ENCODE measurements around the gene SLC2A1. TPM values are rescaled to one million over a fixed set of nuclear protein-coding genes. Genes with fewer than 3 reads are reported as not detected.
"Not testable (repeated sequence)": the region's sequence is repeated elsewhere in the genome, so short reads cannot be mapped to it uniquely, and the experiment has no call there.

Gene SLC2A1
- total RNA-seq, 2 donors from 2014 or later = 25.0 to 51.5 TPM

DNA sequence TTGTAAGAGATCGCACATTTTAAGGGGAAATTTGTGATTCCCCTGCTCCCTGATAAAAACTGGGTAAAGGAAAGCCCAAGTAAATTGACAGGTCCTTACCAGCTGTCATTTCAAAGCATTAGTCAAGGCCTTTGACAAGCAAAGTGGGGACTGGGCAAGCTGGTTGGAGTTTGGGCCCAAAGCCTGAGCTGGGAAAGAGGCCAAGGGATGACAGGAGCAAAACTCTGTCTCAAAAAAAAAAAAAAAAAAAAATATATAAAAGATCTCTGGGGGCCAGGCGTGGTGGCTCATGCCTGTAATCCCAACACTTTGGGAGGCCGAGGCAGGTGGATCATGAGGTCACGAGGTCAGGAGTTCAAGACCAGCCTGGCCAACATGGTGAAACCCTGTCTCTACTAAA, 36.9 kb downstream of the SLC2A1 start:
- H3K36me3 ChIP-seq = peaks cover 3% of the 10 kb centered on the region
- H3K9me3 ChIP-seq = no peaks in the 10 kb centered on the region
- no peak for DNase-seq (ENCODE audit: low spot score)
- no peak overlapping the region for H3K27ac ChIP-seq
- H3K27me3 ChIP-seq = no peaks in the 10 kb centered on the region
- TF ChIP-seq, protein P1, sequence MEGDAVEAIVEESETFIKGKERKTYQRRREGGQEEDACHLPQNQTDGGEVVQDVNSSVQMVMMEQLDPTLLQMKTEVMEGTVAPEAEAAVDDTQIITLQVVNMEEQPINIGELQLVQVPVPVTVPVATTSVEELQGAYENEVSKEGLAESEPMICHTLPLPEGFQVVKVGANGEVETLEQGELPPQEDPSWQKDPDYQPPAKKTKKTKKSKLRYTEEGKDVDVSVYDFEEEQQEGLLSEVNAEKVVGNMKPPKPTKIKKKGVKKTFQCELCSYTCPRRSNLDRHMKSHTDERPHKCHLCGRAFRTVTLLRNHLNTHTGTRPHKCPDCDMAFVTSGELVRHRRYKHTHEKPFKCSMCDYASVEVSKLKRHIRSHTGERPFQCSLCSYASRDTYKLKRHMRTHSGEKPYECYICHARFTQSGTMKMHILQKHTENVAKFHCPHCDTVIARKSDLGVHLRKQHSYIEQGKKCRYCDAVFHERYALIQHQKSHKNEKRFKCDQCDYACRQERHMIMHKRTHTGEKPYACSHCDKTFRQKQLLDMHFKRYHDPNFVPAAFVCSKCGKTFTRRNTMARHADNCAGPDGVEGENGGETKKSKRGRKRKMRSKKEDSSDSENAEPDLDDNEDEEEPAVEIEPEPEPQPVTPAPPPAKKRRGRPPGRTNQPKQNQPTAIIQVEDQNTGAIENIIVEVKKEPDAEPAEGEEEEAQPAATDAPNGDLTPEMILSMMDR (IDR thresholded peaks at IDR 0.05) = no peak
- H3K4me3 ChIP-seq = no peak overlapping the region
- H3K4me1 ChIP-seq = peaks cover 0 to 6% of the 10 kb centered on the region in 2 donors

DNA sequence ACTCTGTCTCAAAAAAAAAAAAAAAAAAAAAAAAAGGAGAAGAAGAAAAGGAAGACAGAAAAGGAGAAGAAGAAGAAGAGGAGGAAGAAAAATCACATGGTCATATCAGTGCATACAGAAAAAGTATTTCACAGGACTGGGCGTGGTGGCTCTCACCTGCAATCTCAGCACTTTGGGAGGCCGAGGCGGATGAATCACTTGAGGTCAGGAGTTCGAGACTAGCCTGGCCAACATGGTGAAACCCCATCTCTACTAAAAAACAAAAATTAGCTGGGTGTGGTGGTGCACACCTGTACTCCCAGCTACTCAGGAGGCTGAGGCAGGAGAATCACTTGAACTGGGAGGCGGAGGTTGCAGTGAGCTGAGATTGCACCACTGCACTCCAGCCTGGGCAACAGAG, 39.0 kb downstream of the SLC2A1 start:
- DNase-seq (ENCODE audit: low spot score); H3K4me3 ChIP-seq; H3K36me3 ChIP-seq; H3K9me3 ChIP-seq; H3K4me1 ChIP-seq; H3K27ac ChIP-seq; H3K27me3 ChIP-seq: not testable (repeated sequence)

DNA sequence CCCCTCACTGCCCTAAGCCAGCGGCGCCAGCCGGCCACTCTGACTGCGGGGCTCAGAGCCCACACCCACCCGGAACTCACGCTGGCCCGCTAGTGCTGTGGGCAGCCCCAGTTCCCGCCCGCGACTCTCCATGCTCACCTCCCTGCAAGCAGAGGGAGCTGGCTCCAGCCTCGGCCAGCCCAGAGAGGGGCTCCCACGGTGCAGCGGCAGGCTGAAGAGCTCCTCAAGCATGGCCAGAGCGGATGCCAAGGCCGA, 41.5 kb downstream of the SLC2A1 start:
- Histone ChIP-seq H3K9me3 (peaks cover 0 to 6% of the 10 kb centered on the region in 2 donors), H3K27me3 (no peaks in the 10 kb centered on the region), H3K4me3 (no peak overlapping the region), H3K4me1 (no peaks in the 10 kb centered on the region), H3K27ac (no peak overlapping the region), H3K36me3 (no peaks in the 10 kb centered on the region)
- TF ChIP-seq, protein P1 (IDR thresholded peaks at IDR 0.05) = no peak
- no peak for DNase-seq (ENCODE audit: low spot score)

DNA sequence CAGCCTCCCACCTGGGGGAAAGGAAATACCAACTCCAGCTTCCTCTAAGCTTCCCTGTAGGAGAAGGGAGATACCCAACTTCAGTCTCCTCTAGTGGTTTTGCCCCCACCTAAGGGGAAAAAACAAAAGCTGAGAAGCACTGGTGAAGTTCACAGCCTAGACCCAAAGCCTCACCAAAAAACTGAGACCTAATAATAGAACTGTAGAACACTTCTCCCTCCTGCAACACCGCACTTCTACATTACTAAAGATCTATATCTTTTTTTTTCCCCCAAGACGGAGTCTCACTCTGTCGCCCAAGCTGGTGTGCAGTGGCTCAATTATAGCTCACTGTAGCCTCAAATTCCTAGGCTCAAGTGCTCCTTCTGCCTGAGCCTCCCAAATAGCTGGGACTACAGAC, 43.2 kb downstream of the SLC2A1 start:
- Histone ChIP-seq H3K9me3 (peaks cover 0 to 6% of the 10 kb centered on the region in 2 donors), H3K27ac (no peak overlapping the region), H3K27me3 (no peaks in the 10 kb centered on the region), H3K4me3 (no peak overlapping the region), H3K36me3 (no peaks in the 10 kb centered on the region), H3K4me1 (no peaks in the 10 kb centered on the region)
- TF ChIP-seq, protein P1 (IDR thresholded peaks at IDR 0.05) = no peak
- DNase-seq (ENCODE audit: low spot score) = no peak

DNA sequence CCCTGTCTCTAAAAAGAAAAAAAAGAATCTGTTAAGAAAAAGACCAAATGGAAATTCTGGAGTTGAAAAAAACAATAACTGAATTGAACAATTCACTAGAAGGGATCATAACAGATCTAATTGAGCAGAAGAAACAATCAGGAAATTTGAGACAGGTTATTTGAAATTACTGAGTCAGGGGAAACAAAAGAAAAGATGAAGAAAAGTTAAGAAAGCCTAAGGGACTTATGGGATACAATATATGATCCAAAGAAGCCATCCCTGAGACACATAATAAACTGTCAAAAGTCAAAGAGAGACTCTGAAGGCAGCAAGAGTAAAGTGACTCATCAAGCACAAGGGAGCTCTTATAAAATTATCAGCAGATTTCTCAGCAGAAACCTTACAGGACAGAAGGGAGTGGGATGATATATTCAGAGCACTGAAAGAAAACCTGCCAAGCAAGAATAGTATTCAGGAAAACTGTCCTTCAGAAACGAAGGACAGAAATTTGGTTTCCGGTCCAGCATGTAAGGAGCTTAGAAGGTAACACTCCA, 44.5 kb downstream of the SLC2A1 start:
- DNase-seq (ENCODE audit: low spot score) = no peak
- no peak overlapping the region for H3K4me3 ChIP-seq
- TF ChIP-seq, protein P1 (IDR thresholded peaks at IDR 0.05) = no peak
- H3K9me3 ChIP-seq = peaks cover 0 to 6% of the 10 kb centered on the region in 2 donors
- H3K27me3 ChIP-seq = no peaks in the 10 kb centered on the region
- no peaks in the 10 kb centered on the region for H3K4me1 ChIP-seq
- H3K36me3 ChIP-seq = no peaks in the 10 kb centered on the region
- H3K27ac ChIP-seq = no peak overlapping the region

DNA sequence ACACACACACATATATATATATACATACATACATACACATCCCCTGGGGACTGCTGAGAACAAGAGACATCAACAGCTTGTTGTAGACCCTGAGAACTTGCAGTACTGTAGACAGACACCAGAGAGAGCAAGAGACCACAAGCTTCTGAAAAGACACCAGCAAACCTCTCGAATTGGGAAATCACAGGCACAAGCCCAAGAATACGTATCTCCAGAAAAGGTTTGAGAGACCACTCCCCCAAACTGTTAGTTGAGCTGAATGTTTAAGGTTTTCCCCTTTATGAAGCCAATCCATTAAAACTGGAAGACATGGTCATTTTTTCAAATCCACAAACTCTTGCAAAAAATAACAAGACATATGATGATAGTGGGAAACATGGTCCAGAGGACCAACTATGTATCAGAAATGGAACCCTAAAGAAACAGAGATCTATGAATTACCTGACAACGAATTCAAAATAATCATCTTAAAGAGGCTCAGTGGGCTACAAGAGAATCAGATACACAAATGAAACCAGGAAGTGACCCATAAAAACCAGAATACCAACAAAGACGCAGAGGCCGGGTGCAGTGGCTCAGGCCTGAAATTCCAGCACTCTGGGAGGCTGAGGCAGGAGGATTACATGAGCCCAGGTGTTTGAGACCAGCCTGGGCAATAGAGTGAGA, 45.1 kb downstream of the SLC2A1 start:
- Histone ChIP-seq H3K4me1 (no peaks in the 10 kb centered on the region), H3K9me3 (peaks cover 0 to 6% of the 10 kb centered on the region in 2 donors), H3K36me3 (no peaks in the 10 kb centered on the region), H3K4me3 (no peak overlapping the region), H3K27ac (no peak overlapping the region), H3K27me3 (no peaks in the 10 kb centered on the region)
- TF ChIP-seq, protein P1 (IDR thresholded peaks at IDR 0.05) = peak; percentile 26 to 78
- no peak for DNase-seq (ENCODE audit: low spot score)
